T-helper 1 cell treated with Interleukin-12 subunit alpha and Interleukin-12 subunit beta and Interleukin-4 antibody, amounts not matched to agents 30 μg/mL and 1 μg/mL, for 36 hours (primary cell): ENCODE measurements around the gene RWDD4.

ENCODE experiments used
- H3K27ac Mint-ChIP-seq: one replicate; pipeline ENCODE4 v1.8.0; 2021; ENCODE audit warnings: mild to moderate bottlenecking, mixed read lengths
- H3K27me3 Mint-ChIP-seq: one replicate; pipeline ENCODE4 v1.8.0; 2021; ENCODE audit warnings: low read depth, mixed read lengths
- H3K36me3 Mint-ChIP-seq: one replicate; pipeline ENCODE4 v1.8.0; 2021; ENCODE audit warnings: low read depth, mixed read lengths
- H3K4me1 Mint-ChIP-seq: one replicate; pipeline ENCODE4 v1.8.0; 2021; ENCODE audit warnings: low read depth, mixed read lengths
- H3K4me3 Mint-ChIP-seq: one replicate; pipeline ENCODE4 v1.8.0; 2021; ENCODE audit warnings: mild to moderate bottlenecking, moderate library complexity, mixed read lengths
- H3K9me3 Mint-ChIP-seq: one replicate; pipeline ENCODE4 v1.8.0; 2021; ENCODE audit warnings: mixed read lengths

The RWDD4 gene

DNA sequence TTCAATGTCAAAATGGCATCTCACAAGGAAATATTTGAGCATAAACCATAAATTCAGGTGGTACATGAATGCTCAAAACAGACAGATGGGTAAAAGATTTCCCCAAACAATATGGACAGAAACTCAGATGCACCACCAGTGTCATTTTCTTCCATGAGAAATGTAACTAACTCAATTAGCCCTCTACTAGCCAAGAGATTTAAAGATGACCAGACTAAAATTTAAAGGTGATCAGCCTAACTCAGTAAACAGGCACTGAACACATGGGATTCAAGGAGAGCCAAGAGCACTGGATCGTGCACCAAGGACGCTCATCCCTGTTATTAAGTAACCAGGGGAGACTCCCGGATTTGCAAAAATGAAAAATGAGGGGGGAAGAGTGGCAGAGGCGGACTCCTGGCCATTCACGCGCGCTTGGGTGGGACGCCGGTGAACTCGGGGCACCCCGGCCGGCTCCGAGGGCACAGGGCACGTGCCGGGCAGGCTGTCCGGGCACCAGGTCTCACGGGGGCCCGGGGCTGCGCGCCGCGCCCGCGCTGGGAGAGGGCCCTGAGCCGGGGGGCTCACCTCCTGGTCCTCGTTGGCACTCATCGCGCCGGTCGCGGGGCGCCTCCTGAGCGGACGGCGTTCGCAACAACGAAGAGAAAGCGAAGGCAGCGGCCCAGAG, 490 bp downstream of the RWDD4 start:
- H3K27me3 Mint-ChIP-seq = no peaks in the 10 kb centered on the region
- H3K4me1 Mint-ChIP-seq = peaks cover 26% of the 10 kb centered on the region
- peak overlapping the region; percentile 96 for H3K27ac Mint-ChIP-seq
- H3K36me3 Mint-ChIP-seq = peaks cover 9% of the 10 kb centered on the region
- peak overlapping the region; percentile 98 for H3K4me3 Mint-ChIP-seq
- H3K9me3 Mint-ChIP-seq = no peaks in the 10 kb centered on the region

- Mint-ChIP-seq H3K4me3 (peak overlapping the region; percentile 98), H3K27me3 (no peaks in the 10 kb centered on the region), H3K9me3 (no peaks in the 10 kb centered on the region), H3K27ac (peak overlapping the region; percentile 49), H3K36me3 (peaks cover 15% of the 10 kb centered on the region), H3K4me1 (peaks cover 26% of the 10 kb centered on the region)
These were observed 1.4 kb downstream of the RWDD4 start for GRCh38 chr4:183657564-183657963.

DNA sequence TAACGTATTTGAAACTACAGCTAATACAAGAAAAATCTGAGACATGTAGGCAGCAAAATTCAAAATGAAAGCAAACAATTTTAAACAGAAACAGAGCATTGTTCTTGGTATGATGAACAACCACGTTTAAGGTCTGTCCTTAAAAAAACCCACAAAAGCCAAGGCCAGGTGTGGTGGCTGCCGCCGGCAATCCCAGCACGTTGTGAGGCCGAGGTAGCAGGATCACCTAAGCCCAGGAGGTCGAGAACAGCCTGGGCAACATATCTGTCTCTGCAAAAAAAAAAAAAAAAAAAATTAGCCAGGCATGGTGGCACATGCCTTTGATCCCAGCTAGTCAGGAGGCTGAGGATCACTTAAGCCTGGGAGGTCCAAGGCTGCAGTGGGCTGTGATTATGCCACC, 13.7 kb downstream of the RWDD4 start:
- Mint-ChIP-seq H3K4me1 (no peaks in the 10 kb centered on the region), H3K27ac (no peak overlapping the region), H3K9me3 (no peaks in the 10 kb centered on the region), H3K36me3 (peaks cover 16% of the 10 kb centered on the region), H3K4me3 (no peak overlapping the region), H3K27me3 (no peaks in the 10 kb centered on the region)

GRCh38 chr4:183639291-183639690, 19.7 kb downstream of the RWDD4 start:
- Mint-ChIP-seq H3K4me3 (no peak overlapping the region), H3K4me1 (peaks cover 2% of the 10 kb centered on the region), H3K27me3 (peaks cover 3% of the 10 kb centered on the region), H3K9me3 (no peaks in the 10 kb centered on the region), H3K36me3 (peaks cover 13% of the 10 kb centered on the region), H3K27ac (no peak overlapping the region)

DNA sequence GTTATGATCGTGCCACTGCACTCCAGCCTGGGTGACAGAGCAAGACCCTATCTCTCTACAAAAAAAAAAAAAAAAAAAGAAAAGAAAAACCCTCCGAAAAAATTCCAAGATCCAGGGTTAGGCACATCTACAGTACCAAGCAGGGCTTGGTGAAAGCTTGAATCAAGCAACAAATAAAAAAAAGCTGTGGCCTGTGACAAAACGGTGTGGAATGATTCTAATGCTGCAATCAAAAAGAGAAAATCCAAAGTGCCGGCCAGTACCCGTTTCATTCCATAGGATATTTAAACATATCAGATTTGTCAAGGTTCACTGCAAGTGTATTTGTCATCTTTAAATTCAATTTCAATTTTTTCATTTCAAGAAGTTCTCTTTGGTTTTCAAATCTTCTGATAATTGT, 20.5 kb downstream of the RWDD4 start:
- H3K4me3 Mint-ChIP-seq = no peak overlapping the region
- no peaks in the 10 kb centered on the region for H3K9me3 Mint-ChIP-seq
- H3K27me3 Mint-ChIP-seq = peaks cover 3% of the 10 kb centered on the region
- H3K36me3 Mint-ChIP-seq = peaks cover 7% of the 10 kb centered on the region
- H3K27ac Mint-ChIP-seq = no peak overlapping the region
- peaks cover 6% of the 10 kb centered on the region for H3K4me1 Mint-ChIP-seq

DNA sequence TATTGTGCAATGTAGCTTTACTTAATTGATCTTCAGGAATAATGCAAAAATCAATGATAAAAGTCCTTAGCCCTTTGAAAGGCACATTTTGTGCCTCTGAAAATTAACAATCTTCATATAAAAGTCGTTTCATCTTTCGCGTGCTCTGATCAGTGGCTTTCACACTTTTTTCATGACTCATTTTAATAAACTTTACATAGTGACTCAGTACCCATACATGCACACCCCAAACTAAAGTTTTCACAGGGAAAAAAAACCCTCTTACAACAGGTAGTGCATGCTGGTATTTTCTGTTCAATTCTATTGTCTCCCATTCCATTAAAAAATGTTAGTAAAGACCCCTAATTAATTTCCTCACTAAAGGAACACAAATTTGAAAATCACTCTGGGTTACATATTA, 21.5 kb downstream of the RWDD4 start:
- H3K36me3 Mint-ChIP-seq = peaks cover 6% of the 10 kb centered on the region
- H3K27ac Mint-ChIP-seq = no peak overlapping the region
- no peaks in the 10 kb centered on the region for H3K9me3 Mint-ChIP-seq
- H3K4me3 Mint-ChIP-seq = no peak overlapping the region
- H3K4me1 Mint-ChIP-seq = peaks cover 6% of the 10 kb centered on the region
- H3K27me3 Mint-ChIP-seq = peaks cover 3% of the 10 kb centered on the region

DNA sequence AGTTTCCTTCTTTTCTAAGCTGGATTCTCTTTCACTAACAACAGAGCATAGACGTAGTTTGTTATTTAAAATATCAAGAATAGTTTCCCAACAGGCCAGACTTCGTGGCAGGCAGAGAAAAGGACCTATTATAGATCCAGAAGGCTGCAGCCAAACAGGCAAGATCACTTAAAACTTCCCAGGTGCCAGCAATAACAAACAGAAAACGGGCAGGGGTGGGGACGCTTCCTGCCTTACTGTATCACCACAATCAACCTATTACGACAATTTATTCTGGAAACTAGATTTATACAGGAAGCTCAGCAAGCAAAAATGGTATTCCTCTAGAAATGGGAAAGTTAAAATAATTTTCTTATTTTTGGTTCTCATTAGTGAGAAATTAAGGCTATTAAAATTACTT, 22.1 kb downstream of the RWDD4 start:
- Mint-ChIP-seq H3K36me3 (peaks cover 5% of the 10 kb centered on the region), H3K27me3 (peaks cover 3% of the 10 kb centered on the region), H3K9me3 (no peaks in the 10 kb centered on the region), H3K4me1 (peaks cover 6% of the 10 kb centered on the region), H3K27ac (no peak overlapping the region), H3K4me3 (no peak overlapping the region)

- no peak overlapping the region for H3K27ac Mint-ChIP-seq
- peaks cover 3% of the 10 kb centered on the region for H3K27me3 Mint-ChIP-seq
- peaks cover 6% of the 10 kb centered on the region for H3K4me1 Mint-ChIP-seq
- H3K9me3 Mint-ChIP-seq = no peaks in the 10 kb centered on the region
- peaks cover 5% of the 10 kb centered on the region for H3K36me3 Mint-ChIP-seq
- H3K4me3 Mint-ChIP-seq = no peak overlapping the region
These were observed 22.5 kb downstream of the RWDD4 start for GRCh38 chr4:183636503-183636902.

GRCh38 chr4:183635741-183636140, 23.2 kb downstream of the RWDD4 start:
- Mint-ChIP-seq H3K4me3 (no peak overlapping the region), H3K36me3 (peaks cover 1% of the 10 kb centered on the region), H3K9me3 (no peaks in the 10 kb centered on the region), H3K27me3 (peaks cover 3% of the 10 kb centered on the region), H3K4me1 (peaks cover 6% of the 10 kb centered on the region), H3K27ac (no peak overlapping the region)

GRCh38 chr4:183635321-183635720, 23.7 kb downstream of the RWDD4 start:
- H3K4me3 Mint-ChIP-seq = no peak overlapping the region
- H3K36me3 Mint-ChIP-seq = peaks cover 1% of the 10 kb centered on the region
- H3K9me3 Mint-ChIP-seq = no peaks in the 10 kb centered on the region
- no peak overlapping the region for H3K27ac Mint-ChIP-seq
- peaks cover 3% of the 10 kb centered on the region for H3K27me3 Mint-ChIP-seq
- H3K4me1 Mint-ChIP-seq = peaks cover 6% of the 10 kb centered on the region

DNA sequence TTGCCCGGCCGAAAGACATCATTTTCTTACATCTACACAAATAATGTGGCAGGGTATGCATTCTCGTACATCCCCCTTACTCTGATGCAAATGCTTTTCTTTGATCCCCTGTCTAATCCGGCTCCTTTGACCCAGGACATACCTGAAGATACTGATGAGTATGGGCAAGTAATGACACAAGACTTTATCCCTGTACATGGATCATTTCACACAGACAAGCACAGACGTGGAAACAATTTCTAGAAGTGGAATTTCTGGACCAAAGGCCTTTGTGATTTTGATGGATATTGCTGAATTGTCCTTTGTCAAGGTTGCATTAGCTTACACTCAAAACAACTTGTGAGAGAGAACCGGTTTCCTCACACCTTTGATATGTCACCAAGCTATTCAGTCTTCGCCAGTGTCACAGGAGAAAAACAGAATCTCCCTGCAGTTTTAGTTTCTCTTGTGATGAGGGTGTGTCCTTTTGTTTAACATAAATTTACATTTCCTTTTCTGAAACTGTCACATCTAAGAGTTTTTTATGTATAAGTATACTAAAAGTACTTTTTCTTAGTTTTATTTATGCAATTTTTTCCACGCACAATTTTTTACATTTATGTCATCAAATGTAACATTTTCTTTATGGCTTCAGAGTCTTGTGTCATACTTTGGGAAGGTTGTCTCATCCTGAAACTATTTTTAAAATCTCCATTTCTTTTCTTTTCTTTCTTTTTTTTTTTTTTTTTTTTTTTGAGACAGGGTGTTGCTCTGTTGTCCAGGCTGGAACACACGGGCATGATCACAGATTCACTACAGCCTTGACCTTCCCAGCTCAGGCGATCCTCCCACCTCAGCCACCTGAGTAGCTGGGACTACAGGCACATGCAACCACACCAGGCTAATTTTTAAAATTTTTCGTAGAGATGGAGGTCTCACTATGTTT, 25.2 kb downstream of the RWDD4 start:
- Mint-ChIP-seq H3K4me1 (peaks cover 6% of the 10 kb centered on the region), H3K4me3 (no peak overlapping the region), H3K27me3 (peaks cover 3% of the 10 kb centered on the region), H3K36me3 (peaks cover 1% of the 10 kb centered on the region), H3K9me3 (no peaks in the 10 kb centered on the region), H3K27ac (no peak overlapping the region)

DNA sequence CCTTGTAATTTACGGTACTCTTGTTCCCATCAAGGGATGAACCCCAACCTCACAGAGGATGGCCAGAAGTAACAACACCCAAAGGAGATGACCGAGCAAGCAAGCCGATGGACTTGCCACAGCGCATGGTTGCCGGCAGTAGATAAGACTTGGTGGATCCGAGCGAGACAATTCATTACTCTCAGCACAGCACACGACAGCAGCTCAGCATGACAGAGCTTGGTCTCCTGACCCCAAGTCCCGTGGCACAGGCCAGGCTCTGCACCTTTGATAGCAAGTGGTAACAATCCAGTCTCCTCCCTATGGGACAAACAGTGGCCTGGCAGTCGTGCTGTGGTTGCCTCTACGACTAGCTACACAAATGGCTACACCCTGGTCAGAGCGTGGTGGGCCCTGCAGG, 26.3 kb downstream of the RWDD4 start:
- H3K4me3 Mint-ChIP-seq = no peak overlapping the region
- H3K27me3 Mint-ChIP-seq = peaks cover 3% of the 10 kb centered on the region
- H3K9me3 Mint-ChIP-seq = no peaks in the 10 kb centered on the region
- peaks cover 1% of the 10 kb centered on the region for H3K36me3 Mint-ChIP-seq
- no peak overlapping the region for H3K27ac Mint-ChIP-seq
- H3K4me1 Mint-ChIP-seq = peaks cover 6% of the 10 kb centered on the region

- Mint-ChIP-seq H3K36me3 (no peaks in the 10 kb centered on the region), H3K27ac (no peak overlapping the region), H3K9me3 (no peaks in the 10 kb centered on the region), H3K27me3 (no peaks in the 10 kb centered on the region), H3K4me3 (no peak overlapping the region), H3K4me1 (peaks cover 4% of the 10 kb centered on the region)
These were observed 27.3 kb downstream of the RWDD4 start for GRCh38 chr4:183631577-183632198.

DNA sequence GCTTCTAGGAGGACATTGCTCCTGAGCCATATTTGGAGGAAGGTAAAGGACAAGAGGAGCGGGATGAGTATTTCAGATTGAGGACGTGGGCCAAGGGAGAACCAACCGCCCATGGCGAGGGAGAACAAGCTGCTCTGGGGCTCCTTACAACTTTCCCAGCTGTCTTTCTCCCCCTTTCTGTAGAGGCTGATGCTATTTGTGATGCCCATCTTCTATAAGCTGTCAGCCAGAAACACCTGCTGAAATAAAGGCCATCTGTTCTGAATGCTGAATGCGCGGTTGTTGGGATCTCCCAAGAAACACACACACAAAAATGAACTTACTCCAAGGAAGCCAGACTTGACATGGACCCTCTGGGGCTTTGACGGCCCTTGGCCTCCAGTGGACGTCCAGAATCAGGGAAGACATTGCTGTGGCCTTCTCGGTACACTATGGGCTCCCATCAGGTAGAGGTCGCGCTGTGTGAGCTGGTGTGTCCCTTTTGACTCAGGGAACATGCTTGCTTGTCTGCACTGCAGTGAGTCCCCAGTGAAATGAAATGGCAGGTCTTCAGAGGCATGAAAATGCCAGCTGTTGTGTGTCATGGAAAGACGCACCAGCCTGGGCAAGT, 30.9 kb downstream of the RWDD4 start:
- Mint-ChIP-seq H3K36me3 (no peaks in the 10 kb centered on the region), H3K4me1 (no peaks in the 10 kb centered on the region), H3K27ac (no peak overlapping the region), H3K9me3 (no peaks in the 10 kb centered on the region), H3K4me3 (no peak overlapping the region), H3K27me3 (no peaks in the 10 kb centered on the region)
